NCI-H226 (cell line): ENCODE results near the gene DPH1.
"Not testable (repeated sequence)": the region's sequence is repeated elsewhere in the genome, so short reads cannot be mapped to it uniquely, and the experiment has no call there.

ENCODE experiments used
- DNase-seq: peaks from one replicate; pipeline ENCODE4 v3.0.0-alpha.2; 2015

The DPH1 gene

DNA sequence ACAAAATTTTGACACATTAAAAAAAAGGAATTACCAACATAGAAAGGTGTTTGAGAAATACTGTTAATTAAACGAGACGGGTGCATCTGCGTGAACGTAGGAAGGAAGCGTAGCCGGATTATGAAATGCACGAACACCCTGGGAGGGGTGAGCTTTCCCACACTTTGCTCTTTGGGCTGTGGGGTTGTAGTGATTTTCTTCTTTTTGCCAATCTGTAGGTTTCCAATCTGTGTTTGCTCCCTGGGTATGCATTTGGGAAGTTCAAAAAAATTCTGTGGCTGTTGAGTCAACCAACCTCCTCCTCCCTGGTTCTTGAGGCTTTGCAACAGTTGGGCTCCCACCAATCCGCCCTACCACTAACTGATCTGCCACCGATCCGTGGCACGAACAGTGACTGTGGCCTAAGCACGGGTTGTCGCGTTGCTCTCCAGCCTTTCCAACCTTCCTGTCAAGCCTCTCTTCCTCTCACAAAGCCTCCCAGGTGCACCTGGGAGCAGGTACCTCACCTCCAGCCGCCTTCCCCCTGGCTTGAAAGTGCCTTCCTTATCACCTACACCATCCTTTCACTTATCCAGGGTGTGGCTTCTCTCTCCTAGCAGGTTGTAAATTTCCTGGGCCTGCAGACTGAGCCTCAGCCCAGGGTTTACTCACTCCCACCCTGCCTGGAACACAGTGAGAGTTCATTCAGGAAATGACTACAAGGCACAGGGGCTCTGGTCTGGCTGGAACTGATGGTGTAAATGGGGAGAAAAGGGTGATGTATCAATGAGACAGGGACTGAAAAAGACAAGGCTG, 21.4 kb upstream of the DPH1 start:
- DNase-seq: no peak

DNA sequence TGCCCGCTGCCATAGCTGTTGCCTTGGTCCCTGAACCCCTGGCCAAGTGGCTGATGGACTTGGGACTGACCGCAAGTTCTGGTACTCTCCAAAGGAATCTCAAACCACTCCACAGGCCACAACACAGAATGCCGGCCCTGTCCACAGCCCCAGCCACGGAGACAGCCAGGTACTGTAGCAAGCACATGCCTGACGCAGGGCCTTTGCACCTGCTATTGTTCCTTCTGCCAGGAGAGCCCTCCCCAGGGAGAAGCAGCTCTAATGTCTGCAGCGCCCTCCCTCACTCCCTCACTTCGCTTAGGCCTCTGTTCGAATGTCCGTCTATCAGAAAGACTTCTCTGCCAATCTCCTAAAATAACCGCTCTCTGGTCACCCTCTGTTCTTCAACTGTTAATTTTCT, 20.2 kb upstream of the DPH1 start:
- no peak for DNase-seq

DNA sequence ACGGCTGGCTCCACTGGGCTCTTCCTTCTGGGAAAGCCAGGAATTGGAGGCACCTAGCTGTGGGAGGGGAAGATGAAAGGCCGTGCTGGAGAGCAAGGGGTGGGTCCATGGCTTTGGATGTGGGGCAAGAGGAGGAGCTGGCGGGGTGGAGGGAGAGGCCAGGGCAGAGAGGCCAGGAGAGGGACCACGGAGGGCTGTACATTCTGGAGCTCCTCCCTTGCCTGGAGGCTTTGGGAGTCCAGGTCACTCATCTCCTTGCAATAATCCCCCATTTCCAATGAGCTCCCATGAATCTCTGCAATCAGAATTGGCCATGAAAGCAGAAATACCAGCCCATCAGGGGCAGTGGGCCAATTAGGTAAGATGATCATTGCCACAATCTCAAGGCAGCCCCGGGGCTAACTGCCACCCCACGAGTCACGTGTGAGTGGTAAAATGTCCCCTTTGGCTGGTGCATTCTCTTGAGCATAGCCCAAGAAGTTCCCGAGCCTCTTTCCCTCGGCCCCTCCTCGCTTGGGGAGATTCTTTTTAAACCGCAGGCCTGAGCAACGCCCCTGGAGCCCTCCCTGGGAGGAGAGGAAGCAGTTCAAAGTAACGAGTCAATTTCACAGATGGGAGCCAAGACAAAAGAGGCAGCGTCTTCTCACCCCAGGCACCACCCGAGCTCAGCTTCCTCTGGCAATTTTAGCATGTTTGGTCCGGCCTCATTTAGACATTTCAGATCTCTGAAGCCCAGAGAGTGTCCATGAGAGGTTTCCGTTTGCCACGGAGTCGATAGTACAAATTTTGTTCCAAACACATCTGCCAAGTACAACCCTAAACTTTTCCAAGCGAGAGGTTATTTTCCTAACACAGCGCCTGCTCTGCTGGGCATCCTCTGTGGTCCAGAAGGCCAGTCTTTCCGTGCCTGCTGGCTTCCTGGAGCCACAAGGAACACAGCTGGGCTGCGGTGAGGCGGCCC, 18.3 kb upstream of the DPH1 start:
- peak; percentile 62 for DNase-seq

DNA sequence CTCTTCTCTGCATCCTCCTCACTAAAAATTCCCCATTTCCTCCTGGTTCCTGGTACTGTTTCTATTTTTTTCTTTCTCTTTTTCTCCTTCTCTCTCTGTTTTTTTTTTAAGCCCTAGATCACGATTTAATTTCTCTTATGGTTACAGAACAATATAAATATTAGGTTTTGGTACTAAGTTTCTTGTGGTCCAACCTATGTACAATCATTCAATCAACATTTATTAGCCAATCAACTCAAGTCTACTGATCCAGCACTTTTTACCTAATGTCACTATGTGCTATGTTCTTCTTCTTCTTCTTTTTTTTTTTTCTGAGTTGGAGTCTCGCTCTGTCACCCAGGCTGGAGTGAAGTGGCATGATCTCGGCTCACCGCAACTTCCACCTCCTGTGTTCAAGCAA, 17.5 kb upstream of the DPH1 start:
- DNase-seq: no peak

DNA sequence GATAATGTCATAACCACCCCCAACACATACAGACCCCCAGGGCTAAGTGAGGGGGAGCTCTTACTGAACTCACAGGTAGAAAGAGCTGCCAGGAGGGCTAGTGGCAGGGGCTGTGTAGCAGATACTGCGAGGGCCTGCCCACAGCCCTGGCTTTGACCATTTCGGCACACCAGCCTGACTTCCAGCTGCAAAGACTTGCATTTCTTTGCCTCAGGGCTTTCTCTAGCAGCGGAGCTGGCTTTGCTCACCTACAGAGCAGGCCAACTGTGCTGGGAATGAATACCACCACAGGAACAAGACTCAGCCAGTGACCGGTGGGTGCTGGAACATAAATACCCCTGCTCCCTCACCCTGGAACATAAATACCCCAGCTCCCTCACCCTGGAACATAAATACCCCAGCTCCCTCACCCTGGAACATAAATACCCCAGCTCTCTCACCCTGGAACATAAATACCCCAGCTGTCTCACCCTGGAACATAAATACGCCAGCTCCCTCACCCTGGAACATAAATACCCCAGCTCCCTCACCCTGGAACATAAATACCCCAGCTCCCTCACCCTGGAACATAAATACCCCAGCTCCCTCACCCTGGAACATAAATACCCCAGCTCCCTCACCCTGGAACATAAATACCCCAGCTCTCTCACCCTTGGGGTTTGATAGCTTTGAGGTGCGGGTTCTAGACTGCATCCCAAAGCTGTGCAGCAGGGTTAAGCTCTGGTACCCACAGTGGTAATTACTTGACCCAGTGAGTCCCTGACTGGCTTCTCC, 16.5 kb upstream of the DPH1 start:
- DNase-seq: not testable (repeated sequence)

DNA sequence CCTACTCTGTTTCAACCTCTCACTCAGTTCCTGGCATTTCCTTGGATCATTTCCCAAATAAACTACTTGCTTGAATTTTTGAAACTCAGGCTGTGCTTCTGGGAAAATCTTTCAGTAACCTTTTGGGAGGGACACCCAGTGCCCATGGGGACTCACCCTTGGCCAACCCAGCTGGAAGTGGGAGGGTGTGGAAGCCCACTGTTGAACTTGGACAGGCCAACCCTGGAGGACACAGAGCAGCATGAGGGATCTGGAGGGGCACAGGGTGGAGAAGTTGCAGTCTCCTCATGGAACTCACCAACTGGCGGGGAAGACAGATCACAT, 16.0 kb upstream of the DPH1 start:
- no peak for DNase-seq

DNA sequence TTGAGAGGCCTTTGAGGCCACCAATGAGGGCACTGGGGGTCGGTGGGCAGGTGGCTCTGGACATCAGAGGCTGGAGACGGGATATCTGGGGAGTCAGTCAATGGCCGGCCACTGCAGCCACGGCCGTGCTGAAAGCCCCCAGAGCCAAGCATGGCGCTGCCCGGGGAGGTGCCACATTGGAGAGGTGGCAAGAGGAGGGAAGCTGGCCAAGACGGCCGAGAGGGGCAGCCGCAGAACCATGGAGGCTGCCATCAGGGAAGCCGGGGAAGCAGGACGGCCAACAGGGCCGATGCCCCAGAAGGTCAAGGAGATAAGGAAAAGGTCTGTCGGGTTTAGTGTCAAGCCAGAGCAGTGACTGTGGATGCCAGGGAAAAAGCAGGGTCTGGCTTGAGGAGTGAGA, 14.6 kb upstream of the DPH1 start:
- DNase-seq: no peak

DNA sequence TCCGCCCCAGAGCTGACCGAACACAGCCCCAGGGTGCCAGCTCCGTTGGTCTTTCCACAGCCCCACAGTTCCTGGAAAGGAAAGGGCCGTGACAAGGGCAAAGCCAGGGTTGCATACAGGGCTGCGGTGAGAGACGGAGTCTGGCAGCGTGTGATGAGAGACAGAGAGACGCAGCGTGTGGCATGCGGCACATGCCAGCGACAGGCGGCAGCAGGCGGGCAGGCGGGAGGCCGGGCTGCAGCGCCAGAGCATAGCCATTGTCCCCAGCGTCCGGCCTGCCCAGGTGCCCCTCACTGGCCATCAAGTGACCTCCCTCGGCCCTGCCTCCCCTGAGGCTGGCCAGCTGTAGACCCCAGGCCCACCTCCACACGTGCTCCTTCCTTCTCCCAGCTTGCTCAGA, 13.5 kb upstream of the DPH1 start:
- no peak for DNase-seq

DNA sequence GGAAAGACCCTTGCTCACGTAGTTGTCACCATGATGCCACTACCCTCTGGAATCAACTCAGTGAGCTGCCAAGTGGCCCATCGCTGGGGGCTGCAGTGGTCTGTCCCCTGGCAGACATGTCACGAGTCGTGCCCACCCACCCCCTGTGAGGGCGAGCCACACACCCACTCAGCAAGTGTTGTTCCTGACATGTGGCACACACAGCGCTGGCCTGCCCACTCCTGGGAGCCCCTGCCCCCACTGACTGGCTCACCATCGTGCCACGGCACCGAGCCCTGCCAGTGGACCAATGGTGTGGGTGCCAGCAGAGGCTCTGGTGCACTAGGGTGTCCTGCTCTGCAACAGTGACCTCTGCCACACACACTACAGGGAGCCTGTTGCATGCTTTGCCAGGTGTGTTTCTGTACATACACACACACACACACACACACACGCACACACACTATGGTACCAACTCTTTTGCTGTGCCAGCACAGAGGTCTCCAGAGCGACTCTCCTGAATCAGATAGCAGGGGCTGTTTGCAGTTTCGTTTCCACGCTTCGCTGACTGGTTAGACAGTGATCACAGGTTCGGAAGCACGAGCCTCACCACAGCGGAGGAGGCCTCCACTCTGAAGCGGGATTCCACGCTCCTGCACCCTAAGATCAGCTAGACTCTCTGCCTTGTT, 12.5 kb upstream of the DPH1 start:
- no peak for DNase-seq

DNA sequence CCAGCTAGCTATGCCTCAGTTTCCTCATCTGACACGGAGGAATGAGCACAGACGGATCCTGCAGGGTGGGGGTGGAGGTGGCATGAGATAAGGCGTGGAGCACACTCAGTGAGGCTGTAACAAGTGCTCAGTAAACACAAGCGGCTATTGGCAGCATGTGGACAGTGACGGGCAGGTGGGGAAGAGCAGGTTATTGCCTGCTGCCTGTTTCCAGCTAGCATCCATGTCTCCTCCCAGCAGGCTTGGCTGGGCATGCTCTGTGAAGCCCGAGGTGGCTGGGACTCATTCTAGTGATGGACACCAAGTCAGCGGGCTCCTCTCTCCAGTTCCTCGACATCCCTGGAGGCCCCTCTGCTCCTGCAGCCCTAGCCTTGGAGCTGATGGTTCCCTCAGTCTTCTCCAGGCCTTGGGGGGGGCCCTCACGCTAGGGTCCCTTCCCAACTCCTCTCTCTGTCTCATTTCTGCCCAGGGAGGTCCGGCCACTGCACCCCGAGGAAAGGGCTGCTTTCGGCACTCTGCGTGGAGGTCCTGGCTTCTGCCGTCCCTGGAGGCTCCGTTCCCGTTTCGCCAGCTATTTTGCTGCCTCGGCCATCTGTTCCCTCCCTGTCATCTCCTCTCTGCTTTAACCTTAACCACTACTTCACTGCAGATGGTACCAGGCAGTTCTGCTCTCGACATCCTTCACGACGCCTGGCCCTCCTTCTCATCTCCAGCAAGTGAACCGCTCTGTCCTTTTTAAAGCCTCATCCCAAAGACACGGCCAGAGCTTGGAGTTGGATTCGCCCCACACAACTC, 11.0 kb upstream of the DPH1 start:
- no peak for DNase-seq

DNA sequence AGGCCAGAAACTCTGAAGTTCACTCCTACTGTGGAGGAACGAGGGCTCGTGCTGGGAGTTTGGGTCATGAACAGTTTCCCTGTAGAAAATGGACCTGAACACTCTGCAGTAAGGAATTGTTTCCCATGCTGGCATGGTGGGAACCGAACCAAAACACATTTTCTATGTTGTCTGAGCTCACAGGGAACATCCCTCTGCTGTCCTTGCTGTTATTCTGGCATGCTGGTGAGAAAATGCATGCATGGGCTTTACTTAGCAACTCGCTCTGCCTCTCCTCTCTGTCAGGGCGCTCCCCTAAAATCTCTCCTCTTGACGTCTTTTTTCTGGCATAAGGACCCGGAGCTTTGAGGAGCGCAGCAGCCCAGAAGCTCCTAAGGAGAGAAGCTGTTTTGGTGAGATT, 10.2 kb upstream of the DPH1 start:
- no peak for DNase-seq

DNA sequence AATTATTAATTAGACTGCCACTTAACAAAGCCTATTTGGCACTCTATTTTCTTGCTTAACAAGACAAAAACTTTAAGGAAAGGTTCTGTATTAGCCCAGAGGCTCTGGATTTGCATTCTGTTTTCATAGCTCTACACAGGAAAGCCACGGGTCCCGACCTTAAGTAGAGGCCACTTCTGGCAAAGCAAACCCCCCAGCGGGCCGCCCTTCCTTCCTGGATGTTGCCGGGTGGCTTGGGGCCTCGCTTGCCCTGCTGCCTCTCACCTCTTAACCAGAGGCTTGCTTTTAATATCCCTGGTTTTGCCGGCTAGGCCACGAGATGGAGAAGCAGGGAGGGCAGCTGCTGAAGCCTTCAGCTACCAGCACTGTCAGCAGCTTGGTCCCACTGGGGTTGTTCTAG, 9.2 kb upstream of the DPH1 start:
- no peak for DNase-seq

DNA sequence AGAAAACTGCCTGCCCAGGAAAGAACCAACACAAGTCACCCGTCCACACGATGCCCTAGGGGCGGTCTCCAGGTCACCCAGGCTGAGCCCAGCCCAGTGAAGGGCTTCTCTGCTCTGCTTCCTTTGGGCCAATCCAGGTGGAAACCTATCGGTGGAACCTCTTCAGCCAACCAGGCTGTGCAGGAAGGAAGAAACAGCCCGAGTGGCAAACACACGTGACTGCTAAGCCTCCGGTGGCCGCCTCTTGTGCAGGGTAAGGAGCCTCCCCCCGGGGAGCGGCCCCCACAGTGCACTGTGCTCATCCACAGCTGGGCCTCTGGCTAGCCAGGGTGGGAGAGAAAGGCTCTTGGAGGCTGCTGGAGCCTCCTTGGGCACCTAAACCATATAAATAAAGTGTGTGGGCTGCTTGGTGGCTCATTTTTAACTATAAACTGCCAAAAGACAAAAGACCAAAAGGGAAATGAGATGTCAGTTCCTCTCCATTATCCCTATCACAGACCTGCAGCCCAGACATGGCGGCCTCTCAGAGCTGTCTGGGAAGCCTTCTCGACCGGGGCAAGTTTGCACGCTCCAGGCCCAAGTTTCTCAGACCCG, 7.2 kb upstream of the DPH1 start:
- no peak for DNase-seq

DNA sequence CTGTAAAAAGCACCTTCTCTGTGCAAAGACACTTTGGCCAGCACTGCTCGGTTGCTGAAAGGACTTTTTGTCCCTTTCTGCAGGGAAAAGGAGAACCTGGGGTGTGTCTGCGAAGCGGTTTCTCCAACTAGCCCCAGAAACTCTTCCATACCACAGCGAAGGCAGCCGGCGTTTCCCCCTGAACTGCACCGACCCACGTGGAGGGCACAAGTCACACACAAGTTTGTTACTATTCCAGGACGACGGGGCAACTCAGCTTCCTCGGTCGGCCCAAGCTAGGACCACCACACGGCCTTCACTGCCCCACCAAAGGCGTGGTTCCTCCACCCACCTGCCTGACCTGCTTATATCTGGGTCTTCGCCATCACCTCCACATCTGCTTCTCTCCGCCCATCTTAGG, 6.7 kb upstream of the DPH1 start:
- DNase-seq: no peak

DNA sequence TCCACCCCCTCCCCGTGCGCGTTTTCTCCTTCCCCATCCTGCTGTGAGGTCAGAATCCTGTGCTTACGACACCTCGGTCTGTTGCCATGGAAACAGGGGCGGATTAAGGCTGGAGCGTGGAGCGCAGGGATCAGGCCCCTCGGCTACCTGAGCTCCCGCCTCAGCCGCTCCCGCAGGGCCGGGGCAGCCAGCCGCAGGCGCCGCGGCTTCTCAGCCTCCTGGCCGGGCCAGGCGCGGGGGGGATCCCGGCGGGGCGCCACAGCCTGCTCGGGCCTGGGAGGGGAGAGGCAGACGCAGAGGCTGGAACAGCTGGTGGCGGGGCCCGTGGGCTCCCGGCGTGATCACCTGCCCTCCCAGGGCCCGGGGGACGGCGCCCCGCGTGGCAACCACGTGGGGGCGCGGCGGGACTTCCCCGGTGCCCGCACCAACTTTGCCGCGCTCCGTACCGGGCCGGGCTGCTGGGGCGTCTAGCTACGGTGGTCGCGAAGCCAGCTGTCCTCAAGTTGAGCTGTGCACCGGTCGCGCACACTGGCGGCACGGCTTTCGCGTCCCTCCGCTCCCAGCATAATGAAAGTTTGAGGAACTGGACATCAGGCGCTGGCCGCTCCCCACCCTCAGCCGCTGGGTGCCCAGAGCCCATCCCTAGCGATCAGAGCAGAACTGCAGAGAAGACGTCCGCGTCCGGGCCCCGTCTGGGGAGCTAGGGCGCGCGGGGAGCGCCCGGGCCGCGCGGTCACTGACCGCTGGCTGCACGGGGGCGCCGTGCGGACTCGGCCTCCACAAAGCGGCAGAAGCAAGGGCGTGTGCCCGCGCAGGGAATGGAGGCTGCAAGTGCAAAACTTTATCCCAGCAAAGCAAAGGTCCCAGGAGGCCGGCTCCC, 6.0 kb upstream of the DPH1 start:
- DNase-seq: peak; percentile 52

DNA sequence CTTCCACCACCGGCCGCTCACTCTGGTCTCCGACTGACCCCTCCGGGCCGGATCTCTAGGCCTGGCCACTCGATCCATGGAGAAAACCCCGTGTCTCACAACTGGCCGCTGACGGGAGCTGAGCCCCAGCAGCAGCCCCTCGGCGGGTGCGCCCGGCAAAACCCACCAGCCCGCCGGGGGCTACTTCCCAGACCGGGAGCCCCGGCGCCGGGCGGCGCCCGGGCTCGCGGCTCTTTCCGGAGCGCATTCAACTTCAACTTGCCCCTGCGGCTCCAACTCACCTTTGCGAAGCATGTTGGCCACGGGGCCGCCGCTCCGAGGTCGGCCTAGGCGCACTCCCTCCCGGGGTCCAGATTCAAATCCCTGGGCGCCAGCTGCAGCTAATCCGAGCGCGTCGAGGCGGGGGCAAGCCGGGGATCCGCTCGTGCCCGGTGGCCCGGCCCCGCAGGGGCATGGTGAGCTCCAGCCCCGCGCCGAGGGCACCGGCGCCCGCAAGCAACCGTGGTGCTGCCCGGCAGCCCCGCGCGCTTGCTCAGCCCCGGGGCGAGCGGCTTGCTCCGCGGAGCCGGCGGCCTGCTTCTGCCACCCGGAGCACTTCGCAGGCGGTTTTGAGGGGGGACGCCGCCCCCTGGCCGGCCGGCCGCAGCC, 5.3 kb upstream of the DPH1 start:
- DNase-seq: no peak

DNA sequence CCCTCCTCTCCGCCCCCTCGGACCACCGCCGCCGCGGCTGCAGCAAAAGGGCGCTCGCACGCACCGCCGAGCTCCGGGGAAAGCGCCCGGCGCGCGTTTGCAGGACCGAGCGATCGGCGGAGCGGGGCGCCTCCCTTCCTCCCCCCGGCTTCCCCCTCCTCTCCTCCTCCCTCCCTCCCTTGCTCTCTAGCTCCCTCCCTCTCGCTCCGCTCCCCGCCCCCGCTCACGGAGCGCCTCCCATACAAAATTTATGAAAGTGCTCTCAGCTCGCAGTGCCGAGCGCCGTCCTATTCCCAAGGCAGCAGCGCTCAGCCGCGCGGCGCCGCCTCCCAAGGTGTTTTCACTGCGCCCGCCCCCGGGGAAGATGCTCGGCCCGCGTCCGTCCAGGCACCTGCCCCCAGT, 4.7 kb upstream of the DPH1 start, which contains the start of gene RTN4RL1:
Gene RTN4RL1, minus strand, starts transcription at position 115 of the 402 bp plus-strand sequence. CDS start 469 bp downstream, outside the sequence.
- DNase-seq: peak; percentile 73

DNA sequence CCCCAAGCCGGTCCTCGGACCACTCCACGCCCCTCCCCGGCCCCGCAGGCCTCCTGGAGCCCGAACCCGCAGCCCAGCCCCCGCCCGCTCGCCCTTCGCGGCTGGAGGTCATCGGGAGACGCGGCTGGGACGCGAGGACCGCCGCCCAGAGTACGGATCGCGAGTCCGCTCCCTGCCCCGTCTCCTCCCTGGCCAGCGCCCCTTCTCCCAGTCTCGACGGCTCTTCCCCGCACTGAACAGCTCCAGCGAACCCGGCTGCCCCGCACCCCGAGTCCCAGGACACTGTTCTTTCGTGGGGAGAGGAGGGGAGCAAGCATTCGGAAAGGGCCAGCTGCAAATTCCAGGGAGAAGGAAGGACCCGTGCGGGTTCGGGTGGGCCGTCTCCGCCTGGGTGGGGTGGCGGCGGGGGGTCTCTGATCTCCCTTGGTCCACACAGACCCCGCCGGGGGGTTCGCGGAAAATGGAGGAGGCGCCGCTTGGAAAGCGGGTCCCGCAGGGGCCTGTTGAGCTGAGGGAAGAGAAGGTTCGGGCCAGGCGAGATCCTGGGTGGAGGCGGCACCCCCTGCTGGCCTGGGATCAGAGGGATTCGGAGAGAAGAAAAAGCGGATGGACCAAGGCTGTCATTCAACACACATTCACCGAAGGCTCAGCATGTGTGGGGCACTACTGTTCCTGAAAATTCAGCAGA, 4.2 kb upstream of the DPH1 start:
- DNase-seq: peak; percentile 66

DNA sequence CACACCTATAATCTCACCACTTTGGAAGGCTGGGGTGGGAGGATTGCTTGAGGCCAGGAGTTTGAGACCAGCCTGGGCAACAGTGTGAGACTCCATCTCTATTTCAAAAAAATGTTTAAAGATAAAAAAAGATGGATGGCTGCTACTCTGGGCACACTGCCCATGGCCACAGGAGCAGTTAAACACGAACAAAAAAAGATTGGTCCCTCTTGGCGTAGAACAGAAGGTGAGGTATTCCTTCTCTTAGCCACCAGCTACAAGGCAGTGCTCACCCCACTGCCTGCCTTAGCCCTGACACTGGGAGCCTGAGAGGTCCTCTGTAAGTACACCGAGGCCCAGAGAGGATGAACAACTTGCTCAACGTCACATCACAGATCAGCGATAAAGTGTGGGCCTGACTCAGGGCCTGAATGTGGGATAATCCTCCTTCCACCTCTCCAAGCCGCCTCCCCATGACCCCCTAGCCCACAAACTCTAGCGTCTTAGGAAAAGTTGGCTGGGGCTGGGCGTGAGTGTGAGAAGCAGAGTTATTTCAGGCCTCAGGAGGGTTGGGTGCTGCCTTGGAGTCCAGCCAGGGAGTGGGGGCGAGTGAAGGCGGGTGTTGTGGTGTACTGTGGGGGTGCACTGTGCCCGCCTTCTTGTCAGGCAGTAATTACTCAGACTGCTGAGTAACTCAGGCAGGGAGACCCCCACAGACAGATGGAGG, 2.3 kb upstream of the DPH1 start:
- DNase-seq: no peak
